PC-9 (cell line): Measurements from ENCODE around the gene FHAD1. TPM values are rescaled to one million over a fixed set of nuclear protein-coding genes. Genes with fewer than 3 reads are reported as not detected.
"Not testable (repeated sequence)": the region's sequence is repeated elsewhere in the genome, so short reads cannot be mapped to it uniquely, and the experiment has no call there.

Experiments
- BruUV-seq: library from RNA; stranded (reverse); fragments of 400-500 nt; replicated peaks from 2 replicates; lab custom pipeline; 2021; lab: Mats Ljungman, UMichigan
- CTCF ChIA-PET: fragments of 300-600 bp; sonication (Branson Sonifier 250); formaldehyde crosslinking; loops from one replicate; lab custom pipeline; 2022; ENCODE audit warnings: antibody characterized with exemption; lab: Charles Lee
- POLR2A ChIA-PET: fragments of 300-600 bp; sonication (Branson Sonifier 250); formaldehyde crosslinking; loops from one replicate; lab custom pipeline; 2022; ENCODE audit warnings: antibody characterized with exemption; ENCODE audit not compliant: unreplicated experiment; lab: Charles Lee
- DNase-seq, 2 experiments: peaks; one replicate each; pipeline versions ENCODE4 v3.0.0 to v3.0.0-alpha.2; 2015 to 2022; ENCODE audit warnings: mixed read lengths in 1 of 2
- H2AFZ ChIP-seq: fragments of 200-600 bp; sonication (generic); 2 replicates; pipeline ENCODE4 v1.8.1; 2017; ENCODE audit warnings: antibody characterized with exemption
- H3F3A ChIP-seq: fragments of 200-600 bp; sonication (generic); 2 replicates; pipeline ENCODE4 v1.8.1; 2017; ENCODE audit warnings: antibody characterized with exemption, mild to moderate bottlenecking, low read depth; ENCODE audit not compliant: insufficient read depth
- H3K27ac ChIP-seq: fragments of 200-600 bp; sonication (generic); 2 replicates; pipeline ENCODE4 v1.6.1; 2016; ENCODE audit warnings: mixed run types
- H3K27me3 ChIP-seq: fragments of 200-600 bp; sonication (generic); 2 replicates; pipeline ENCODE4 v1.6.1; 2016; ENCODE audit warnings: low read depth, mixed run types; ENCODE audit not compliant: insufficient read depth
- H3K36me3 ChIP-seq: fragments of 200-600 bp; sonication (generic); 2 replicates; pipeline ENCODE4 v1.6.1; 2016; ENCODE audit warnings: low read depth, mixed run types
- H3K4me1 ChIP-seq: fragments of 200-600 bp; sonication (generic); replicated peaks from 2 replicates; pipeline ENCODE4 v1.6.1; 2016; ENCODE audit warnings: mixed run types; ENCODE audit not compliant: insufficient read depth
- H3K4me2 ChIP-seq: fragments of 200-600 bp; sonication (generic); 2 replicates; pipeline ENCODE4 v1.6.1; 2017; ENCODE audit warnings: mixed run types
- H3K4me3 ChIP-seq: fragments of 200-600 bp; sonication (generic); 2 replicates; pipeline ENCODE4 v1.6.1; 2016; ENCODE audit warnings: mixed run types
- H3K79me2 ChIP-seq: fragments of 200-600 bp; sonication (generic); 2 replicates; pipeline ENCODE4 v1.6.1; 2017; ENCODE audit warnings: low read depth, mixed run types
- H3K9me2 ChIP-seq: fragments of 200-600 bp; sonication (generic); 2 replicates; pipeline ENCODE4 v1.8.1; 2017; ENCODE audit warnings: mild to moderate bottlenecking; ENCODE audit not compliant: insufficient read depth
- H3K9me3 ChIP-seq: fragments of 200-600 bp; sonication (generic); 2 replicates; pipeline ENCODE4 v1.8.1; 2016; ENCODE audit warnings: low read depth; ENCODE audit not compliant: insufficient read depth
- H4K20me1 ChIP-seq: fragments of 200-600 bp; sonication (generic); 2 replicates; pipeline ENCODE4 v1.8.1; 2017; ENCODE audit not compliant: insufficient read depth
- EZH2 ChIP-seq: fragments of 200-600 bp; sonication (generic); IDR thresholded peaks from 2 replicates; pipeline ENCODE4 v1.8.0; 2017; ENCODE audit warnings: antibody characterized with exemption, low read depth
- intact Hi-C: fragments of 100-400 bp; cut with micrococcal nuclease; formaldehyde crosslinking; loops from one replicate; pipeline ENCODE4 v1.10.0; 2022; ENCODE audit not compliant: unreplicated experiment
- total RNA-seq: library from RNA; stranded (reverse); gene quantifications from 2 replicates; pipeline ENCODE4 v1.2.3, GENCODE V29; 2021
- TF ChIP-seq, protein P1 (sequence below): fragments of 200-600 bp; sonication (generic); conservative IDR thresholded peaks from 2 replicates; pipeline ENCODE4 v1.6.1; 2017; ENCODE audit warnings: mixed run types, antibody characterized with exemption, mild to moderate bottlenecking, moderate library complexity

FHAD1 gene
- total RNA-seq, 1 experiment from 2014 or later, result 6.9 TPM

DNA sequence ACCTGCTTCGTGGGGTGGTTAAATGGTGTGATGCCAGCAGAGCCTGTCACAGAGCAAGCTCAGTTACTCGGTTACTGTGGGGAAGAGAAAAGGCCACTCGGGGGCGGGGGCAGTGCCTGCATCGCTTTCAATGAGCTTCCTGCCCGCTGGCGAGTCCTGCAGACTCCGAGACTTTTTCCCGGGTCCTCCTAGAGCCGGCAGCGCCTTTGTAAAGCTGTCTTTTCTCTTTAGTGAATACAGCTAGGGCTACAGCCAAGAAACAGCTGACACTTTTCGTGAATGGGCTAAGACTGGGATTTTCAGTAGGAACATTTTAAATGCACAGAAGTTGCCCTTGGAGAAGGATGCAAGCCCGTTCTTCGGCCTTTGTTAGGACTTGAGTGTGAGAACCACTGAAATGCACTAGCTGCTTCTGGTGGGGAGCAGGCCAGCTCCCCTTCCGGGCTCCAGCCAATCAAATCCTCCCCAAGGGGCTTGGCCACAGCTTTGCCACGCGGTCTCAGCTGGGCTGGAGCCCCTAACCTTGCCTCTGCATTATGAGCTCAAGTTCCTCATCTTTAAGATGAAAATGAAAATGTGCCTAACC is 139.2 kb downstream of the FHAD1 start:
- POLR2A ChIA-PET, result no interaction called here
- Histone ChIP-seq H3K79me2 (no peaks in the 10 kb centered on the region), H3K27me3 (no peaks in the 10 kb centered on the region), H3K4me2 (no peak overlapping the region), H3K9me3 (no peaks in the 10 kb centered on the region), H3K9me2 (no peaks in the 10 kb centered on the region), H3K4me3 (no peak overlapping the region), H3K36me3 (no peaks in the 10 kb centered on the region), H4K20me1 (no peaks in the 10 kb centered on the region), H3F3A (no peaks in the 10 kb centered on the region), H3K27ac (no peak overlapping the region), H2AFZ (no peak overlapping the region), H3K4me1 (no peaks in the 10 kb centered on the region)
- CTCF ChIA-PET, result no interaction called here
- TF ChIP-seq EZH2, result no peak
- TF ChIP-seq, protein P1, sequence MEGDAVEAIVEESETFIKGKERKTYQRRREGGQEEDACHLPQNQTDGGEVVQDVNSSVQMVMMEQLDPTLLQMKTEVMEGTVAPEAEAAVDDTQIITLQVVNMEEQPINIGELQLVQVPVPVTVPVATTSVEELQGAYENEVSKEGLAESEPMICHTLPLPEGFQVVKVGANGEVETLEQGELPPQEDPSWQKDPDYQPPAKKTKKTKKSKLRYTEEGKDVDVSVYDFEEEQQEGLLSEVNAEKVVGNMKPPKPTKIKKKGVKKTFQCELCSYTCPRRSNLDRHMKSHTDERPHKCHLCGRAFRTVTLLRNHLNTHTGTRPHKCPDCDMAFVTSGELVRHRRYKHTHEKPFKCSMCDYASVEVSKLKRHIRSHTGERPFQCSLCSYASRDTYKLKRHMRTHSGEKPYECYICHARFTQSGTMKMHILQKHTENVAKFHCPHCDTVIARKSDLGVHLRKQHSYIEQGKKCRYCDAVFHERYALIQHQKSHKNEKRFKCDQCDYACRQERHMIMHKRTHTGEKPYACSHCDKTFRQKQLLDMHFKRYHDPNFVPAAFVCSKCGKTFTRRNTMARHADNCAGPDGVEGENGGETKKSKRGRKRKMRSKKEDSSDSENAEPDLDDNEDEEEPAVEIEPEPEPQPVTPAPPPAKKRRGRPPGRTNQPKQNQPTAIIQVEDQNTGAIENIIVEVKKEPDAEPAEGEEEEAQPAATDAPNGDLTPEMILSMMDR, result no peak
- DNase-seq, result no peak
- BruUV-seq, result no TSS peak
- intact Hi-C loops, result no loop called here

DNA sequence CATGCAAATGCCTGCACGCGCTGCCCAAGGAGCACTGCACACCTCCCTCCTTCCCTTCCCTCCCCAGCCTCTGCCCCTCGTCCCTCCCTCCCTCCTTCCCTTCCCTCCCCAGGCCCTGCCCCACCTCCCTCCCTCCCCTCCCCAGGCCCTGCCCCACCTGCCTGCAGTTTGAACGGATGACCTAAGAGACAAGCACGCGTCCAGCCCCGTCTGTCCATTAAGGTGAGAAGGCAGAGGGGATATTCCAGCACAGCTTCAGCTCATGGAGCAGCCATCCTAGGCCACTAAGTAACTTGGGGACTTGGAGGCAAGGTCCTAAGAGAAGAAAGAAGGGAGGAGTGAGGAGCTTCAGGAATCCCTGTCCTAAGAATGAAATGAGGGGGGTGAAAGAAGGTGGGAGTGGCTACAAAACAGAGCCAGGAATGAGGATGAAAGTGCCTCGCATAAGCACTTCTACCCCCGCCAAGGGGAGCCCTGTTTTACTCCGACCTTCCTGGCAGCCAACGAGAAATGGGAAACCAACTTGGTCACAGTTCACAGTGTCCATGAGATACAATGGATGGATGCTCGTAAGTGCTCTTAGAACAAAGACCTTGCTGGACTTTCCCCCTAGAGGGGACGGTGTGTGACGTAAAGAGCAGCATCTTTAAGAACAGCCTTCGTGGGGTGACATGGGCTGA is 141.3 kb downstream of the FHAD1 start:
- POLR2A ChIA-PET, result no interaction called here
- CTCF ChIA-PET, result interaction anchor here (0.5 kb wide), 1 partner anchor 110 kb away, joined by 3 read pairs; no protein-coding TSS in a partner anchor
- Histone ChIP-seq H3K4me2 (no peak overlapping the region), H3K36me3 (no peaks in the 10 kb centered on the region), H3K27me3 (no peaks in the 10 kb centered on the region), H3K4me1 (no peaks in the 10 kb centered on the region), H3K9me3 (no peaks in the 10 kb centered on the region), H2AFZ (no peak overlapping the region), H3K27ac (no peak overlapping the region), H3K4me3 (no peak overlapping the region), H4K20me1 (no peaks in the 10 kb centered on the region), H3F3A (no peaks in the 10 kb centered on the region), H3K79me2 (no peaks in the 10 kb centered on the region), H3K9me2 (no peaks in the 10 kb centered on the region)
- DNase-seq, result no peak
- no TSS peak for BruUV-seq
- TF ChIP-seq, protein P1, result no peak
- TF ChIP-seq EZH2, result no peak
- intact Hi-C loops, result no loop called here

- H3K4me2 ChIP-seq, H3K79me2 ChIP-seq, H3K4me1 ChIP-seq, H3K36me3 ChIP-seq, BruUV-seq, DNase-seq, POLR2A ChIA-PET, H3F3A ChIP-seq, H3K9me2 ChIP-seq, H3K27ac ChIP-seq, H3K27me3 ChIP-seq, intact Hi-C loops, H4K20me1 ChIP-seq, H2AFZ ChIP-seq, H3K4me3 ChIP-seq, H3K9me3 ChIP-seq: not testable (repeated sequence)
- CTCF ChIA-PET, result interaction anchor here (0.7 kb wide), 1 partner anchor 97 kb away, joined by 3 read pairs; no protein-coding TSS in a partner anchor
These were observed 142.8 kb downstream of the FHAD1 start for GRCh38 chr1:15389828-15390227.
